DND-41 (cell line): ENCODE results near the gene TMEM184A.

Experiments used
- CTCF ChIP-seq: IDR thresholded peaks from 2 replicates; pipeline ENCODE4 v1.5.1; 2012; ENCODE audit warnings: borderline replicate concordance, low read length, moderate library complexity, mild to moderate bottlenecking; ENCODE audit not compliant: poor library complexity, severe bottlenecking; ENCODE audit errors: extremely low read depth
- EZH2 ChIP-seq: IDR thresholded peaks from 3 replicates; pipeline ENCODE4 v1.6.1; 2012; ENCODE audit warnings: borderline replicate concordance, low read depth, mild to moderate bottlenecking, moderate library complexity, low read length, inconsistent platforms; ENCODE audit not compliant: severe bottlenecking

GRCh38 chr7:1532456-1533254 is 23.4 kb downstream of the TMEM184A start:
- TF ChIP-seq CTCF, result no peak
- TF ChIP-seq EZH2, result no peak
